NOMO-1 treated with dmso at 0.1 percent for 144 hours (cell line): ENCODE results near the gene SF3B6.
"Not testable (repeated sequence)": the region's sequence is repeated elsewhere in the genome, so short reads cannot be mapped to it uniquely, and the experiment has no call there.

Source experiments
- DNase-seq: peaks from one replicate; lab custom pipeline; 2025; ENCODE audit not compliant: unreplicated experiment; lab: John Stamatoyannopoulos, UW

Gene SF3B6, protein sequence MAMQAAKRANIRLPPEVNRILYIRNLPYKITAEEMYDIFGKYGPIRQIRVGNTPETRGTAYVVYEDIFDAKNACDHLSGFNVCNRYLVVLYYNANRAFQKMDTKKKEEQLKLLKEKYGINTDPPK

DNA sequence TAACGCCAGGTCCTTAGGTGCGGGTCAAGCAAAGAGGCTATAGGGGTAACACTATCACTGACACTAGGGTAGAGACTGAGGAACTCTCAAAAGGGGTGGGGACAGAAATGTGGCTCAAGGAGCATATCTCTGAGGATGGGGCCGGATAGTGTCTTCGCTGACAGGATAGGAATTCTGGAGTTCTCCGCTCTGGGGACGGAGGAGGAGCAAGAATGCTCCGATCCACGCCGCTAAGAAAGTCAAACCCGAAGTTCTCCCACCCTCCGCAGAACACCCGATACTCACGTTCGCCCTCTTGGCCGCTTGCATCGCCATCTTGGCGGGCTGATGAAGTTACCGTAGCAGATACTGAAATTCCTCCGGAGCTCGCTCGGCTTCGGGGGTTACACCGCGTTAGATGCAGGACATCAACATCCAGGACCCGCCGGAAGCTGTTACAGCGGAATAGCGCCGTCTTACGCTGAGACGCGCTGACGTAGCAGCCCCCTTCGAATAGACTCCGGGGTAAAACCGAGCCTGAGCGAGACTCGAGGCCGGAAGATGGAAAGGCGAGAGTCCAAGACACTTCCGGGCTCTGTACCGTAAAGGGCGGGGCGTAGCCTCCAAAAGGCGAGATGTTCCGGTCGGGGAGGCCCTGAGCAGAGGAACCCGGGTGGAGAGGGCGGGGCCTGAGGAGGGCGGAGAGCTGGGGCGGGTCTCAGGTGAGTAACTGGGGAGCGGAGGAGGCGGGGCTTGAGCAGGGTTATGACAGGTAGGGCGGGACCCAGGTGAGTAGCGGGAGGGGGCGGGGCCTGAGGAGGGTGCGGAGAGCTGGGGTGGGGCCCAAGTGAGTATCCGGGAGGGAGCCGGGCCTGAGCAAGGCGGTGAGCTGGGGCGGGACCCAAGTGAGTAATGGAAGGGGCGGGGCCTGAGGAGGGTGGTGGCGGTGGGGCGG is at the start of gene SF3B6:
Gene SF3B6 (minus strand): TSS at position 412 of the 934 bp plus-strand sequence. CDS start 97 bp downstream, at position 315.
- DNase-seq = peak; percentile 99

- no peak for DNase-seq
These were observed 47.9 kb upstream of the SF3B6 start for GRCh38 chr2:24123922-24124580.

GRCh38 chr2:24123195-24123921 is 47.2 kb upstream of the SF3B6 start, which contains the start of the genes FAM228B and PFN4:
Gene FAM228B, plus strand, starts transcription at chr2:24123469. Its CDS starts 893 bp downstream, at chr2:24124362.
Gene PFN4, minus strand, starts transcription at chr2:24123334. Its CDS starts 799 bp downstream, at chr2:24122535.
- DNase-seq = peak; percentile 86

DNA sequence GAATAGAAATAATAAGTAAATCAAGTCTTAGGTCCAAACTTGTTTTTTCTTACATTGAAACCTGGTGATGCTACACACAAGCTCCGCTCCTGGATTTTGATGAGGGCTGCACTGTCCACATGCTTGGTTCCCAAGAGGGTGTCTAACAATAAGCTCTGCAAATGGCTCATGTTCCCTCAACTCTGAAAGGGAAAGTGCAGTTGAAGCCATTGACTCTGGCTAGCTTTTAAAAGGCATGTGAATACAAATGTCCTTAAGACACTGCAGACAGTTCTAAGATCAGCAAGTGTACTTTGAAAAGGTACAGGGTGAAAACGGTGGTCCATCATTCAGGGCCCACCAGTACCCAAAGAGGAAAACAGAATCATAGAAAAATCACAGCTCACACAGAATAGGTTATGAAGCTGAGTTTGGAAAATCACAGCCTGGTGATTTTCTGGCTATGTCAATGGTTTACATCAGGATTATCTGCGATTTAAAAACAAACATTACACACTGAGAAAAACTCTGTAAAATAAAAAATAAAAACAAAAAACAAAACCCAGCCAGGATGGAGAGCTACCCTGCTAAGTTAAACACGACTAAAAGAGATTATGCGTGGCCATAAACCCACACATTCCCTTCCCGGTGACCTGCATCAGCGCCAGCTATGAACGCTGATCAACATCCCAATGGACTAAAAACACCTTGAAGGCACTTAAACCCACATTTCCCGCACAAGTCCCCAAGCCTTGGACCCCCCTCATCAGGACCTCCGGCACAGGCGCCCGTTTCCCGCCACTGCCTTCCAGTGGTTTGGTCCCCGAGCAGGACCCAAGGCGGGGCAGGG is 46.5 kb upstream of the SF3B6 start:
- no peak for DNase-seq

DNA sequence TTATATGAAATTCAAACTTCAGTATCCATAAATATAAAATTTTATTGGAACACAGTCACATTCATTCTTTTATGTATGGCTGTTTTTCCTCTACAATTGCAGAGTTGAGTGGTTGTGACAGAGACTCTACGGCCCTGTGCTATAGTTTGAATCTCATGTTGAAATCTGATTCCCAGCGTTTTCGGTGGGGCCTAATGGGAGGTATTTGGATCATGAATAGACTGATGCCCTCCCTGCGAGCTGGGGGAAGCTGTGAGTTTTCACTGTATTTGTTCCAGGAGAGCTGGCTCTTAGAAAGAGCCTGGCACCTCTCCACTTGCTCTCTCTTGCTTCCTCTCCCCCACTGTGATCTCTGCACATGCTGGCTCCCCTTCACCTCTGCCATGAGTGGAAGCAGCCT is 45.3 kb upstream of the SF3B6 start:
- DNase-seq = no peak

- no peak for DNase-seq
These were observed 44.9 kb upstream of the SF3B6 start for GRCh38 chr2:24121066-24121465.

- DNase-seq = no peak
These were observed 41.8 kb upstream of the SF3B6 start for GRCh38 chr2:24117902-24118301.

DNA sequence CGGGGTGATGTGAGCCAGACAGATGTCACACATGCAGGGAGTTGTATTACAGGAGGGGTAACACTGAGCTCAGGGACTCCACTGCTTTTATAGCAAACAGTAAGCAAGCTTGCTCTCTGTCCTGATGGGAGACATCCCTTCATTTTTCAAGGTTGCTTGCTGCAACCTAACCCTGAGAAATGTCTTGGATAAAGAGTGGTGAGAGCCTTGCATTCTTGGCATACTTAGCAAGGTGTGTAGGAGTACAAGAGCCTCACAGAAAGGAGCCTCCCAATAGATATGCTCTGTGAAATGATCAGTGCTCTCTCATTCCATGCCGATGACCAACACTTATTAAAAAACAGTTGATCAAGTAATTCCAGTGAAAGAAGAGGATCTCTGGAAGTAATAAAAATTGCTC is 38.9 kb upstream of the SF3B6 start:
- no peak for DNase-seq

DNA sequence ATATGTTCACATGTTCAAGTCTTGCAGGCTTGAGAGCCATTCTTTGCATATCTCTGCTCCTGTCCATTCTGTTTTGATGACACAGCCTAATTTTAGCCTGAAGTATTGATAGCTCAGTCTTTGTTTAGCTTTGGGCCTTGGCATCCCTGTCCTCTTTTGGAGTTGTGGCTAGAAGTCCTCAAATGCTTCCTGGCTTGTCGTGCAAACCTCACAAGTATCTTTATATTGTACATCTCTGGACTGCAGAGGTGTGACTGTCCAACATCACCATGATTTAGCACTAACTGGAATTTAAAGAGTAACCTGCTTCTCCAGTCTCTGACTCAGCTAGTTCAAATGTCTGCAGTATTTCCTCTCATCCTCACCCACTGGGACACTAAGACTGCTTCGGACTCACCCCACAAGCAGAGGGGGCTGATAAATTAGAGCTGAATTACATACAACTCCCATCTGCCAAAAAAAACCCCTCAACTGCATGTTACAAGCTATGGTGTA is 35.3 kb upstream of the SF3B6 start:
- DNase-seq = no peak

GRCh38 chr2:24110660-24111303 is 34.7 kb upstream of the SF3B6 start:
- DNase-seq = no peak

GRCh38 chr2:24109431-24109830 is 33.3 kb upstream of the SF3B6 start:
- DNase-seq = not testable (repeated sequence)

DNA sequence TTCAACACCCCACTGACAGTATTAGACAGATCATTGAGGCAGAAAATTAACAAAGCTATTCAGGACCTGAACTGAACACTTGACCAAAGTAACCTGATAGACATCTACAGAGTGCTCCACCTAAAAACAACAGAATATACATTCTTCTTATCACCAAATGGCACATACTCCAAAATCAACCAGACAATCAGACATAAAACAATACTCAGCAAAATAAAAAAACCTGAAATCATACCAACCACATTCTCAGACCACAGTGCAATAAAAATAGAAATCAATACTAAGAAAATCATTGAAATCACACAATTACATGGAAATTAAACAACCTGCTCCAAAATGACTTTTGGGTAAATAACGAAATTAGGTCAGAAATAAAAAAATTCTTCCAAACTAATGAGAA is 31.2 kb upstream of the SF3B6 start:
- no peak for DNase-seq

GRCh38 chr2:24106786-24107185 is 30.7 kb upstream of the SF3B6 start:
- DNase-seq = no peak

DNA sequence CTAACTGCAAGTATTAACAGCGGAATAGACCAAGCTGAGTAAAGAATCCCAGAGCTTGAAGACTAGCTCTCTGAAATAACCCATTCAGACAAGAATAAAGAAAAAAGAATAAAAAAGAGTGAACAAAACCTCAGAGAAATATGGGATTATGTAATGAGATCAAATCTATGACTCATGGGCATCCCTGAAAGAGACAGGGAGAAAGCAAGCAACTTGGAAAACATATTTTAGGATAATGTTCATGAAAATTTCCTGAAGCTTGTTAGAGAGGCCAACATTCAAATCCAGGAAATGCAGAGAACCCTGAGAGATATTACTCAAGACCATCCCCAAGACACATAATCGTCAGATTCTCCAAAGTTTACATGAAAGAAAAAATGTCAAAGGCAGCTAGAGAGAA is 29.7 kb upstream of the SF3B6 start:
- no peak for DNase-seq

GRCh38 chr2:24104906-24105305 is 28.8 kb upstream of the SF3B6 start:
- DNase-seq = no peak

- DNase-seq = no peak
These were observed 28.1 kb upstream of the SF3B6 start for GRCh38 chr2:24104110-24104650.

- DNase-seq = no peak
These were observed 26.6 kb upstream of the SF3B6 start for GRCh38 chr2:24102677-24103076.

GRCh38 chr2:24101992-24102391 is 25.9 kb upstream of the SF3B6 start:
- no peak for DNase-seq

DNA sequence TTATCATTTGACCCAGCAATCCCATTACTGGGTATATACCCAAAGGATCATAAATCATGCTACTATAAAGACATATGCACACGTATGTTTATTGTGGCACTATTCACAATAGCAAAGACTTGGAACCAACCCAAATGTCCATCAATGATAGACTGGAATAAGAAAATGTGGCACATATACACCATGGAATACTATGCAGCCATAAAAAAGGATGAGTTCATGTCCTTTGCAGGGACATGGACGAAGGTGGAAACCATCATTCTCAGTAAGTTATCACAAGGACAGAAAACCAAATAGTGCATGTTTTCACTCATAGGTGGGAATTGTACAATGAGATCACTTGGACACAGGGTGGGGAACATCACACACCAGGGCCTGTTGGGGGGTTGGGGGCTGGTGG is 24.6 kb upstream of the SF3B6 start:
- not testable (repeated sequence) for DNase-seq
